Prostate gland (tissue), 2 donors: ENCODE data around the gene RTN3.
"Not testable (repeated sequence)": the region's sequence is repeated elsewhere in the genome, so short reads cannot be mapped to it uniquely, and the experiment has no call there.

Experiments used
- CTCF ChIP-seq, 4 experiments: fragments of 200-600 bp in 2 of 4; fragments of 450-650 bp in 2 of 4; sonication (generic) in 2 of 4; IDR thresholded peaks; 1 replicate in 3 of 4; 2 replicates in 1 of 4; pipeline ENCODE4 v1.5.1; 2016 to 2019; ENCODE audit warnings: antibody characterized with exemption in 4 of 4, mild to moderate bottlenecking in 2 of 4, moderate library complexity in 2 of 4
- POLR2A ChIP-seq: fragments of 450-650 bp; IDR thresholded peaks from one replicate; pipeline ENCODE4 v1.6.1; 2016; ENCODE audit warnings: antibody characterized with exemption, mild to moderate bottlenecking

GRCh38 chr11:63638436-63638835 lies 42.9 kb upstream of the RTN3 start:
- TF ChIP-seq CTCF (IDR thresholded peaks at IDR 0.05); POLR2A: not testable (repeated sequence)
